ENCODE measurements around the gene KLK15. TPM values are rescaled to one million over a fixed set of nuclear protein-coding genes. Genes with fewer than 3 reads are reported as not detected.

Gene KLK15
- polyA plus RNA-seq, 2 donors = not detected

GRCh38 chr19:50823389-50824042 lies 9.9 kb downstream of the KLK15 start, which contains the start of gene KLK1:
KLK1 (minus strand) TSS chr19:50823787; CDS start chr19:50823748, 39 bp downstream.
- Histone ChIP-seq H3K4me3 (ENCODE audit: low read depth in 1 of 2, low read length in 2 of 2) (no peak within 1 kb of the TSS), H3K27ac (ENCODE audit: low read depth in 2 of 2, low read length in 1 of 2) (no peak within 1 kb of the TSS), H3K27me3 (ENCODE audit: control insufficient read depth in 1 of 2, insufficient read depth in 2 of 2, low read length in 2 of 2) (peaks cover 0 to 5% of the 10 kb centered on the region in 2 donors), H3K4me1 (ENCODE audit: control insufficient read depth in 2 of 2, insufficient read depth in 2 of 2, low read length in 1 of 2) (peaks cover 2 to 3% of the 10 kb centered on the region in 2 donors), H3K9me3 (ENCODE audit: control insufficient read depth in 2 of 2, insufficient read depth in 1 of 2, low read depth in 1 of 2, low read length in 1 of 2) (peaks cover 2 to 3% of the 10 kb centered on the region in 2 donors), H3K36me3 (ENCODE audit: control insufficient read depth in 2 of 2, insufficient read depth in 2 of 2, low read length in 1 of 2) (no peaks in the 10 kb centered on the region)
- WGBS, 2 donors = 36 to 52% methylated on average over 12 to 14 of the region's 14 CpGs

DNA sequence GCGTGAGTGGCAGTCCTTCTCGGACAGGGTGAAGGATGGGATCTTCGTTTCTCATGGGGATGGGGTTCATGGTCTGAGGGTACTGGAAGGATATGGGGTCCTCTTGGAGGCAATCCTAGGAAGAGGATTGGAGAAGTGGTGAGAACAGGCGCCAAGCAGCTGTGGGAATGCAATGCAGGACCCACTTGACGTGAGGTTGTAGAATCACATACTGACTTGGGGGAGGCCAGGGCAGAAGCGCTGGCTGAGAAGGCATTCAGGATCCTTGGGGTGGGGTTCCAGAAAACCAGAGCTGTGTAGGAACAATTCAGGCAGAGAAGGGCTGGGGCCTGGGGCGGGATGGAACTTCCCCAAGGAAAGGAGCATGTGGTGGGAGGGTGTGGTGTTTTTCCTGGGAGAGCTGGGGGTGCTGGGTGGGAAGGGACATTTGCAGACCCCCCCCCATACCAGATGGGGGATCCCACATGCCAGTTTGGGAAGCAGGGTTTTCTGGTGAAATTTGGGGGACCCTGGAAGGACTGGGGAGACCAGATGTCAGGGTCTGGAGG lies 10.6 kb downstream of the KLK15 start:
- Histone ChIP-seq H3K27ac (ENCODE audit: low read depth in 2 of 2, low read length in 1 of 2) (no peak overlapping the region), H3K27me3 (ENCODE audit: control insufficient read depth in 1 of 2, insufficient read depth in 2 of 2, low read length in 2 of 2) (peaks cover 0 to 5% of the 10 kb centered on the region in 2 donors)

GRCh38 chr19:50821622-50822021 lies 11.8 kb downstream of the KLK15 start:
- peaks cover 0 to 5% of the 10 kb centered on the region in 2 donors for H3K27me3 ChIP-seq (ENCODE audit: control insufficient read depth in 1 of 2, insufficient read depth in 2 of 2, low read length in 2 of 2)
- WGBS, 2 donors = 53 to 71% methylated on average over 8 of the region's 8 CpGs
- H3K27ac ChIP-seq (ENCODE audit: low read depth in 2 of 2, low read length in 1 of 2) = no peak overlapping the region
- H3K36me3 ChIP-seq (ENCODE audit: control insufficient read depth in 2 of 2, insufficient read depth in 2 of 2, low read length in 1 of 2) = no peaks in the 10 kb centered on the region
- no peak overlapping the region for H3K4me3 ChIP-seq (ENCODE audit: low read depth in 1 of 2, low read length in 2 of 2)
- H3K4me1 ChIP-seq (ENCODE audit: control insufficient read depth in 2 of 2, insufficient read depth in 2 of 2, low read length in 1 of 2) = peaks cover 8 to 9% of the 10 kb centered on the region in 2 donors
- H3K9me3 ChIP-seq (ENCODE audit: control insufficient read depth in 2 of 2, insufficient read depth in 1 of 2, low read depth in 1 of 2, low read length in 1 of 2) = peaks cover 2 to 3% of the 10 kb centered on the region in 2 donors

More for the DNA sequence above, 10.6 kb downstream of the KLK15 start:
- Histone ChIP-seq H3K4me1 (ENCODE audit: control insufficient read depth in 2 of 2, insufficient read depth in 2 of 2, low read length in 1 of 2) (peaks cover 8 to 9% of the 10 kb centered on the region in 2 donors), H3K4me3 (ENCODE audit: low read depth in 1 of 2, low read length in 2 of 2) (no peak overlapping the region), H3K36me3 (ENCODE audit: control insufficient read depth in 2 of 2, insufficient read depth in 2 of 2, low read length in 1 of 2) (no peaks in the 10 kb centered on the region), H3K9me3 (ENCODE audit: control insufficient read depth in 2 of 2, insufficient read depth in 1 of 2, low read depth in 1 of 2, low read length in 1 of 2) (peaks cover 2 to 3% of the 10 kb centered on the region in 2 donors)
- 71 to 83% methylated on average over 7 of the region's 7 CpGs for WGBS, 2 donors

- Histone ChIP-seq H3K4me3 (ENCODE audit: low read depth in 1 of 2, low read length in 2 of 2) (no peak overlapping the region), H3K4me1 (ENCODE audit: control insufficient read depth in 2 of 2, insufficient read depth in 2 of 2, low read length in 1 of 2) (peaks cover 8 to 9% of the 10 kb centered on the region in 2 donors), H3K27me3 (ENCODE audit: control insufficient read depth in 1 of 2, insufficient read depth in 2 of 2, low read length in 2 of 2) (peaks cover 0 to 5% of the 10 kb centered on the region in 2 donors), H3K27ac (ENCODE audit: low read depth in 2 of 2, low read length in 1 of 2) (no peak overlapping the region), H3K36me3 (ENCODE audit: control insufficient read depth in 2 of 2, insufficient read depth in 2 of 2, low read length in 1 of 2) (no peaks in the 10 kb centered on the region), H3K9me3 (ENCODE audit: control insufficient read depth in 2 of 2, insufficient read depth in 1 of 2, low read depth in 1 of 2, low read length in 1 of 2) (peaks cover 0 to 3% of the 10 kb centered on the region in 2 donors)
- WGBS, 2 donors = 54 to 58% methylated on average over 4 of the region's 4 CpGs
Measured at GRCh38 chr19:50821248-50821612, 12.1 kb downstream of the KLK15 start.

- no peaks in the 10 kb centered on the region for H3K36me3 ChIP-seq (ENCODE audit: control insufficient read depth in 2 of 2, insufficient read depth in 2 of 2, low read length in 1 of 2)
- 6 to 9% methylated on average over 12 to 19 of the region's 21 CpGs for WGBS, 2 donors
- no peak overlapping the region for H3K27ac ChIP-seq (ENCODE audit: low read depth in 2 of 2, low read length in 1 of 2)
- no peak overlapping the region for H3K4me3 ChIP-seq (ENCODE audit: low read depth in 1 of 2, low read length in 2 of 2)
- peaks cover 8 to 9% of the 10 kb centered on the region in 2 donors for H3K4me1 ChIP-seq (ENCODE audit: control insufficient read depth in 2 of 2, insufficient read depth in 2 of 2, low read length in 1 of 2)
- H3K27me3 ChIP-seq (ENCODE audit: control insufficient read depth in 1 of 2, insufficient read depth in 2 of 2, low read length in 2 of 2) = peaks cover 0 to 5% of the 10 kb centered on the region in 2 donors
- peaks cover 0 to 3% of the 10 kb centered on the region in 2 donors for H3K9me3 ChIP-seq (ENCODE audit: control insufficient read depth in 2 of 2, insufficient read depth in 1 of 2, low read depth in 1 of 2, low read length in 1 of 2)
Measured at GRCh38 chr19:50820549-50821247, 12.7 kb downstream of the KLK15 start.

DNA sequence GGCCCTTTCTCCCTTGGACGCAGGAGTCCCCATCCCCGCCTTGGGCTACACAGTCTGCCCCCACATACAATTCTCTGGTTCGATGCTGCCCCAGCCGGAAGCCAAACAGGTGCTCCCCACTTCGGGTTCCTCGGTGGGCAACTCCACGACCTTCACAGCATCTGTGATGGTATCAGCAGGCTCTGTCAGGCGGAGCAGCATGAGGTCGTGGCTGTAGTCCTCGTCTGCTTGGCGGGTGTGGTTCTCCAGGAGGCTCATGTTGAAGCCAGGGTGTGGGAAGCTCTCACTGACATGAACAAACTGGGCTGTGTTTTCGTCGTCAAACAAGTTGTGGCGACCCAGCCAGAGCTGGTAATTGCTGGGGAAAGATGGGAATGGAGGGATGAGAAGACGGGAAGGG lies 13.3 kb downstream of the KLK15 start:
- peaks cover 0 to 3% of the 10 kb centered on the region in 2 donors for H3K9me3 ChIP-seq (ENCODE audit: control insufficient read depth in 2 of 2, insufficient read depth in 1 of 2, low read depth in 1 of 2, low read length in 1 of 2)
- H3K36me3 ChIP-seq (ENCODE audit: control insufficient read depth in 2 of 2, insufficient read depth in 2 of 2, low read length in 1 of 2) = no peaks in the 10 kb centered on the region
- H3K27me3 ChIP-seq (ENCODE audit: control insufficient read depth in 1 of 2, insufficient read depth in 2 of 2, low read length in 2 of 2) = peaks cover 0 to 5% of the 10 kb centered on the region in 2 donors
- no peak overlapping the region for H3K4me3 ChIP-seq (ENCODE audit: low read depth in 1 of 2, low read length in 2 of 2)
- 10 to 13% methylated on average over 15 of the region's 15 CpGs for WGBS, 2 donors
- peaks cover 8 to 9% of the 10 kb centered on the region in 2 donors for H3K4me1 ChIP-seq (ENCODE audit: control insufficient read depth in 2 of 2, insufficient read depth in 2 of 2, low read length in 1 of 2)
- H3K27ac ChIP-seq (ENCODE audit: low read depth in 2 of 2, low read length in 1 of 2) = no peak overlapping the region

- H3K4me1 ChIP-seq (ENCODE audit: control insufficient read depth in 2 of 2, insufficient read depth in 2 of 2, low read length in 1 of 2) = peaks cover 8 to 9% of the 10 kb centered on the region in 2 donors
- H3K27ac ChIP-seq (ENCODE audit: low read depth in 2 of 2, low read length in 1 of 2) = no peak overlapping the region
- no peak overlapping the region for H3K4me3 ChIP-seq (ENCODE audit: low read depth in 1 of 2, low read length in 2 of 2)
- peaks cover 0 to 3% of the 10 kb centered on the region in 2 donors for H3K9me3 ChIP-seq (ENCODE audit: control insufficient read depth in 2 of 2, insufficient read depth in 1 of 2, low read depth in 1 of 2, low read length in 1 of 2)
- 26 to 53% methylated on average over 8 of the region's 8 CpGs for WGBS, 2 donors
- no peaks in the 10 kb centered on the region for H3K36me3 ChIP-seq (ENCODE audit: control insufficient read depth in 2 of 2, insufficient read depth in 2 of 2, low read length in 1 of 2)
- H3K27me3 ChIP-seq (ENCODE audit: control insufficient read depth in 1 of 2, insufficient read depth in 2 of 2, low read length in 2 of 2) = peaks cover 0 to 5% of the 10 kb centered on the region in 2 donors
Measured at GRCh38 chr19:50819636-50820035, 13.7 kb downstream of the KLK15 start.

- no peak overlapping the region for H3K4me3 ChIP-seq (ENCODE audit: low read depth in 1 of 2, low read length in 2 of 2)
- no peaks in the 10 kb centered on the region for H3K36me3 ChIP-seq (ENCODE audit: control insufficient read depth in 2 of 2, insufficient read depth in 2 of 2, low read length in 1 of 2)
Measured at GRCh38 chr19:50818859-50819472, 14.4 kb downstream of the KLK15 start.

More at GRCh38 chr19:50818859-50819472, 14.4 kb downstream of the KLK15 start:
- 65 to 74% methylated on average over 12 of the region's 12 CpGs for WGBS, 2 donors
- Histone ChIP-seq H3K27ac (ENCODE audit: low read depth in 2 of 2, low read length in 1 of 2) (no peak overlapping the region), H3K27me3 (ENCODE audit: control insufficient read depth in 1 of 2, insufficient read depth in 2 of 2, low read length in 2 of 2) (peaks cover 0 to 5% of the 10 kb centered on the region in 2 donors), H3K9me3 (ENCODE audit: control insufficient read depth in 2 of 2, insufficient read depth in 1 of 2, low read depth in 1 of 2, low read length in 1 of 2) (peaks cover 0 to 3% of the 10 kb centered on the region in 2 donors), H3K4me1 (ENCODE audit: control insufficient read depth in 2 of 2, insufficient read depth in 2 of 2, low read length in 1 of 2) (peaks cover 8 to 9% of the 10 kb centered on the region in 2 donors)

Data from esophagus (tissue), 2 donors.